AG04449 (cell line): ENCODE measurements around the gene UBE3D.

Experiments
- CTCF ChIA-PET: fragments of 350-600 bp; formaldehyde crosslinking; extraction: SDS; loops from one replicate; lab custom pipeline; 2021; ENCODE audit warnings: antibody characterized with exemption; lab: Yijun Ruan, JAX
- POLR2A ChIA-PET: fragments of 400-600, 350-600 bp; formaldehyde crosslinking; extraction: SDS; loops from one replicate; lab custom pipeline; 2020; ENCODE audit warnings: antibody characterized with exemption, inconsistent platforms; lab: Yijun Ruan, JAX
- DNase-seq: peaks from one replicate; pipeline ENCODE4 v3.0.0-alpha.2; 2010; ENCODE audit warnings: low read depth, low spot score
- H3K4me3 ChIP-seq: 2 replicates; pipeline ENCODE4 v1.5.1; 2011; ENCODE audit warnings: low read depth, mild to moderate bottlenecking, control low read depth, low read length
- TF ChIP-seq, protein P1 (sequence below): IDR thresholded peaks from one replicate; pipeline ENCODE4 v1.5.1; 2011; ENCODE audit warnings: mild to moderate bottlenecking, moderate library complexity, low read length, control low read depth, inconsistent platforms; ENCODE audit not compliant: insufficient read depth; ENCODE audit errors: missing control alignments

UBE3D gene

DNA sequence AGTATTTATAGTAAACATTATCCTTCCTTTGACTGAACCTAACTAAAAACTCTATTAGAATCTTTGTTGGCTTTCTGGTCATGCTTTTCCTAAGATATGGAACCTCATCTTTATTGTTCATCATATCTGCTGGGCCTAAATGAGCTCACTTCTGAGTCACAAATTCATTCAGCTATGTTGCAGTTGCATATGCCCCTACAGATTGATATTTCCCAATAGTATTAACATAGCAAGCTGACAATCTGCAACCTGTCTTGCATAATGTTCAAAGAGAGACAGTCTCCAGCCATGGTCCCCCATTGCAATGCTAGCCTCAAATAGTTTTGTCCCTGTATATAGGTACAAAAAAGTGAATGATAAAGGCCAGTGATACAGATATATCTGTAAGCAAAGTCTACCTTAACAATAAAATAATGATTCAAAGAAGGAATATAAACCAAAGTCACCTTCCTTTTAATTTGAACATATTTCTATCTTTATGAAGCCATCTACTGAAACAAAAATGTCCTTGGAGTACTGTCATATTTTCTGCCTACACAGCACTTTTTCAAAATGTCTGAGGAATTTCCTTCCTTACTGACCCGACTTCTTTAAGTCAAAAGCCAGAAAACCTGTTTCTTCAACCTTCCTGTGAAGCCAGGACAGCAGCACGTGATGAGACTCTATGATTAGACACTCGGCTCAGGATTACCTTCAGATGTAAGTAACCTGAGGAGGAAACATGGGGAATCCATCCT lies 140.7 kb downstream of the UBE3D start:
- no peak overlapping the region for H3K4me3 ChIP-seq
- CTCF ChIA-PET = interaction anchor here (1.3 kb wide), 1 partner anchor 141 kb away, joined by 6 read pairs; the partner anchor contains the start of gene UBE3D
- TF ChIP-seq, protein P1, sequence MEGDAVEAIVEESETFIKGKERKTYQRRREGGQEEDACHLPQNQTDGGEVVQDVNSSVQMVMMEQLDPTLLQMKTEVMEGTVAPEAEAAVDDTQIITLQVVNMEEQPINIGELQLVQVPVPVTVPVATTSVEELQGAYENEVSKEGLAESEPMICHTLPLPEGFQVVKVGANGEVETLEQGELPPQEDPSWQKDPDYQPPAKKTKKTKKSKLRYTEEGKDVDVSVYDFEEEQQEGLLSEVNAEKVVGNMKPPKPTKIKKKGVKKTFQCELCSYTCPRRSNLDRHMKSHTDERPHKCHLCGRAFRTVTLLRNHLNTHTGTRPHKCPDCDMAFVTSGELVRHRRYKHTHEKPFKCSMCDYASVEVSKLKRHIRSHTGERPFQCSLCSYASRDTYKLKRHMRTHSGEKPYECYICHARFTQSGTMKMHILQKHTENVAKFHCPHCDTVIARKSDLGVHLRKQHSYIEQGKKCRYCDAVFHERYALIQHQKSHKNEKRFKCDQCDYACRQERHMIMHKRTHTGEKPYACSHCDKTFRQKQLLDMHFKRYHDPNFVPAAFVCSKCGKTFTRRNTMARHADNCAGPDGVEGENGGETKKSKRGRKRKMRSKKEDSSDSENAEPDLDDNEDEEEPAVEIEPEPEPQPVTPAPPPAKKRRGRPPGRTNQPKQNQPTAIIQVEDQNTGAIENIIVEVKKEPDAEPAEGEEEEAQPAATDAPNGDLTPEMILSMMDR = no peak

DNA sequence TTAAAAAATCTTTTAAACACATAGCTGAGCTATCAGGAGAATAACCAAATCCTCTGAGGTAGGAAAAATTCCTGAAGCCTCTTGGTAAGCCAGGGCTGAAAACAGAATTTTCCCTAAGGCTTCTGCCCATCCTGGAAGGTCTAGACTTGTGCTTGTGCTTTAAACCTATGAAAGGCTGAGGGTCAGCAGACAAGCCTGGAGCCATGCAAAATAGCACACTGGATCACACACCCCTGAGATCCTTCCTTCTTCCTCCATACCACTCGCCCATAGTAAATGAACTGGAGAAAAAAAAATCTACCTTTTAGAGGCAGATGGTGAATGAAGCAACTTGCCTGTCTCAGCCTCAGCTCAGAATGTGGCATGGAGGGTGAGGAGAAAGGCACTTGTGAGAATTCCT lies 144.4 kb downstream of the UBE3D start:
- DNase-seq = no peak
- no peak overlapping the region for H3K4me3 ChIP-seq
- ChIA-PET POLR2A (no interaction called here), CTCF (interaction anchor here (0.9 kb wide), 1 partner anchor 7 kb away, joined by 3 read pairs; no protein-coding TSS in a partner anchor)
- TF ChIP-seq, protein P1 = no peak

More for the DNA sequence above, 140.7 kb downstream of the UBE3D start:
- peak; percentile 5 for DNase-seq
- POLR2A ChIA-PET = no interaction called here

DNA sequence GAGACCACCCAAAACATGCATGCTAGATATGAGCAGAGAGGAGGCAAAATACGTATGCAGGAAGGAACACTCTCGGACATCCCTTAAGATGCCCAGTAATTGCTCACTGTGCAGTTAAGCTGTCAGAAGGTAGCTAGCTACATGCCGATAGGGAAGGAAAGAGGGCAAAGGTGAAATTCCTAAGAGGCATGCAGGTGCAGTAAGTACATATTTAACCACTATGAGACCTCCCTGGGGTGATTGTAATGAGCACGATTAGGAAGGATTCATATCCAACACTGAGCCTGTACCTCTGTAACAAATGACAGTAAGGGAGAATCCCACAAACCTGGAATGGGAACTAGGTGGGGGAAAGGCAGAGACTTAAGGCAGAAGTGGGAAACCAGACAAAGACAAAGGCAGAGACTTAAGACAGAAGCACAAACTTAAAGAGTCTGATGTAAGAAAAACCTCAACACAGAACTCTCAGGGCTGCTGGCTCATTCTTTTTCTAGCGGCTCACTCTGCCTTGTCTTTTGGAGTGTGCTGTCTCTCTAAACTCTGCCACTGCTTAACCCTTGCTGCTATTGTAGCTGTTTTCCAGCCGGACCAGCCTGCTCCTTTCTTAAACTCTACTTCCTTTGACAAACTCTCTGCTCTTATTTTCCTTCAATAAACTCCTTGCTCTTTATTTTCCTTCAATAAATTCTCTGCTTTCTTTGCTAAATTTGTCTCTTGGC lies 148.1 kb downstream of the UBE3D start:
- H3K4me3 ChIP-seq = no peak overlapping the region
- TF ChIP-seq, protein P1 = no peak
- ChIA-PET CTCF (no interaction called here), POLR2A (no interaction called here)
- no peak for DNase-seq

DNA sequence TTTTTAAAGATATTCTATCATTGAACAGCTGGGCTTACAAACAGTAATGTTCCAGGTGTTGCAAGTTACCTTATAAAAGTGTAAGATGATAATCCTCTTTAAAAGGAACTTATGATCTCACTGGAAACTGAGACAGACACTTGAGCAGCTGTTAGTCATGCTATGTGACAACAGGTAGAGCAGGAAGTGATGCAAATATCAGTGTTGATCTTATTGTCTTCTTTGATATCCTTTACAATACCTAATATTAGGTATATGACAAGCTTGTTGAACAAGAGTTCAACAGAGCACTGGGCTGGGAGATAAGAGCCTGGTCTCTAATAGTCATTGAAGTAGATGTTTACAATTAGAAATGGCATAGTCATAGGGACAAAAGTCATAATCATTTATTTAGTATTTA lies 150.0 kb downstream of the UBE3D start:
- ChIA-PET POLR2A (no interaction called here), CTCF (no interaction called here)
- H3K4me3 ChIP-seq = no peak overlapping the region
- TF ChIP-seq, protein P1 = no peak
- DNase-seq = no peak

DNA sequence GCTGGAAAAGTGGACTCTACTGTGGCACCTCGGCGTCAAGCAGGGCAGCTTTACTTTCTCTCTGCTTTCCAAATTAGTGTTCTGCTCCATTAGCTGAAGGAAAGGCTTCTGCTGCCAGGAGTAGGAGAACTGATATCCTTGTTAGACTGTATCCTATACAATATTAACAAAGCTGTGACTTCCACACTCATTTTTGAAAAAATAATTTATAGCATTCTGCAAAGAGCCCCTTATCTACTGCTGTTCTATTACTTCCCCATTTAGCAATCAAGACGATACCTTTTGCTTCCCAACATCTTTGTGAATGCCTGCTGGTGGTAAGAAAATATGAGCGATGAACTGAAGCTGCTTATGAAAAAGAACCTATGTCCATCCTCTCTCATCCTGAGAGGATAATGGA lies 151.1 kb downstream of the UBE3D start:
- DNase-seq = no peak
- no peak overlapping the region for H3K4me3 ChIP-seq
- ChIA-PET CTCF (no interaction called here), POLR2A (no interaction called here)
- TF ChIP-seq, protein P1 = no peak

DNA sequence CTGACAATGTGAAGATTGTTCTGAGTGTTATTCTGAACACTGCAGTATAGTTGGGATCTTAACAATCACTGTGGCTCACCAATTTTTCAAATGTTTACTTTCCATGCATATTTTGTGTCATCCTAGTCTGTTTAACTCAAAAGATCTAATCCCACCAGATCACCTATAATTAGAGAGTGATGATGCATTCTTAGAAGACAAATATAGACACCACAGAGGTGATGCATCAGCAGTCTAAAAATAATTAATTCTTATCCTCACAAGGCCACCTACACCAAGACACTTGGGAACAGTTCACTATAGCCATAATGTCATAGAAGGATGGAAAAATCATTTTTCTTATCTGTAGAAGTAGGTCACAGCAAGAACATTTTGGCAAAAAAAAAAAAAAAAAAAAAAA lies 154.8 kb downstream of the UBE3D start:
- no peak overlapping the region for H3K4me3 ChIP-seq
- no peak for DNase-seq
- ChIA-PET CTCF (interaction anchor here (2.0 kb wide), 1 partner anchor 640 kb away, joined by 6 read pairs; no protein-coding TSS in a partner anchor), POLR2A (no interaction called here)
- TF ChIP-seq, protein P1 = no peak
